COLO668 (cell line): ENCODE data around the gene SALL1.

Source experiments
- DNase-seq: peaks from one replicate; lab custom pipeline; 2025; ENCODE audit not compliant: unreplicated experiment; lab: John Stamatoyannopoulos, UW

Gene SALL1

DNA sequence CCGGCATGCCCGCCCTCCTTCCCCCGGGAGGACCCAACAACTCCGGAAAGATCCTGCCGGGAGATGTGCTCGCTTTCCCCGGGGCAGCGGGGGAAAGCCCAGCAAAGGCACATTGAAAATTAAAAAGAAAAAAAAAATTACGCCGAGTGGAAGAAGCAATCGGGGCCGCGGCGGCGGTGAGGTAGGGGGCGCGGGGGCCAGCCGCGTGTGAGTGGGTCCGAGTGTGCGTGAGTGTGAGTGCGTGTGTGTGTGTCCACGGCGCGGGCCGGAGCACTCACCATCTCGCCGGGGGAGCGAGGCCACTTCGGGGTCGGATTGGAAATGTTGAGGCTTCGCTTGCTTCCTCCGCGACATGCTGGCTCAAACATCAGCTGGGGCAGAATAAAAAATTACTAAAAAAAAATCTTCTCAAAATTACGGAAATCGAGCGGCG is at the start of gene SALL1:
Gene SALL1, minus strand, starts transcription at position 383 of the 433 bp plus-strand sequence. Its CDS starts 29 bp downstream, at position 354.
- DNase-seq = peak; percentile 52

DNA sequence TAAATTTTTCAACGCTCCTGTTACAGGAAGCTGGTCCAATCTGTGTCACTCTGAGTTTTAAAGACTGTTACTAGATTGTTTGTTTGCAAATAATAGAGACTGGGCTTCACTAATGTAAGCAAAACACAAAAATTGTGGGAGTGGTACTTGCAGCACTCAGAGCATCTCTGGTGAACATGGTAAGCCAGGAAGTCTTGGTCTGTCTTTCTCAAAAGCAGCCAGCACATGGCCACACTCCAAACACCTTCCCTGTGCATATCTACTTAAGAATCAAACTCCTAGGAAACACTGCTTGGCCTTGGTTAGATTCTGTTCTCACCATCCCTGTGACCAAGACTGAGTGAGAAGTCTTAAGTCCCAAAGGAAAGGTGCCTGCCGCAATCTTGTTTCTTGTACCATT is 49.7 kb upstream of the SALL1 start:
- DNase-seq = no peak

- no peak for DNase-seq
Observed at GRCh38 chr16:51197953-51198748, 47.1 kb upstream of the SALL1 start.

DNA sequence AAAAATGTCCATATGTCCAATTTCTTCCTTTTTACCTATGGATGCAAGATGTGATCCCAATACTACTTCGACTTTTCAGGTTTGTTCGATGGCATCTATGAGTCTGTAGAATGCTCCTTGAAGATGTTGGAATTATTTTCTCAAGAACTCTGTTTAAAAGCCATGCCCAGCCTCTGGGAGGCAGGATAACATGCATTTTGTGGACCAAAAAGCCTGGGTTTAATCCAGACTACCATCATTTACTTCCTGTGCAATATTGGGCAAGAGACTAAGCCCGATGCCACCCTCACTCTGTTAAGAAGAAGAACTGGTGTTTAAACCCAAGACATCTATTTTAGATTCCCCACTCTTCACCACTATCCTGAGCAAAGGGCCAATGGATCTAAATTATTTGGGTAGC is 42.8 kb upstream of the SALL1 start:
- no peak for DNase-seq

DNA sequence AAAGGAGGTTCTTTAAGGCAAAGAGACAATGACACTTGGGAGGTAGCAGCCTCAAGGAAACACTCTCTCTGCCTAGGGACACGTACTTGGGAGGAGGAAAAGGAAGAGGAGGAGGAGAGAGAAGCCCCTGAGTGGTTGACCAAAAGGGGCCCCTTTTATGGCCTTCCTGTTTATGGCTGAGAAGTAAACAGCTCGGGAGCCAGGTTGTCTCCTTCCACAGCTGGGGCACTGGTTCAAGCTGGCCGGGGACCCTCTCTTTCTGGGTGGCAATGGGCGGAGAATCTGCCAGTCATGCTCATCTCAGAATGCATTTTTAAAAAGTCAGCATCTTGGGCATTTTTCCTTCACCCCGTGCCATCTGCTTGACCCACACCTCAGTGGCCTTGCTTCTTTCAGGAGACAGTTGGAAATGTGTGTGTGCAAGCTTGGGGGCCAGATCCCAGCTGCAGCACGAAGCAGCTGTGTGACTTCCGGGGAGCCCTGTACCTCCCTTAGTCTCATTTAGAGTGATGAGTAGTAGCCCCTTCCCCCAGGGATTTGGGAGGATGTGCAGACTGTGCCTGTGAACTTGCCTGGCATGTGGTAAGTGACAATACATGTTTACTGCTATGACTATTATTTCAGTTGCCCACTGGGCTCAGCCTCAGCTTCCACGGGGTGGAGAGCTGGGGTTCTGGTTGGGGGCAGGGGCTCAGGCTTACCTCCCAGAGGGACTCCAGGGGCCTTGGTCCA is 33.8 kb upstream of the SALL1 start:
- DNase-seq = no peak

DNA sequence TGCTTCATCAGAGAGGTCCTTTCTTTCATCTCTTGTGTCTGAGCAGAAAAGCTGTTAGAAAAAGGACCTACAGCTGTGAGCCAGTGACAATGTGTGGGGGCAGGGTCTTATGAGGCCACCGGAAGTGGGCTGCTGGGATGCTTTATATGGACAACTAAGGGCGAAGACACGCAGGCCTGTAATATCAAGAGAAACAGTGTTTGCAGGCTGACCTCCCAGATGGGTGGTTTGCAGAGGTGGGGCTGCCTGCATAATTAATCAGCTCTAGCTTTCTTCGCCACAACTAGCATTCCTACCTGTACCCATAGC is 30.4 kb upstream of the SALL1 start:
- DNase-seq = no peak

DNA sequence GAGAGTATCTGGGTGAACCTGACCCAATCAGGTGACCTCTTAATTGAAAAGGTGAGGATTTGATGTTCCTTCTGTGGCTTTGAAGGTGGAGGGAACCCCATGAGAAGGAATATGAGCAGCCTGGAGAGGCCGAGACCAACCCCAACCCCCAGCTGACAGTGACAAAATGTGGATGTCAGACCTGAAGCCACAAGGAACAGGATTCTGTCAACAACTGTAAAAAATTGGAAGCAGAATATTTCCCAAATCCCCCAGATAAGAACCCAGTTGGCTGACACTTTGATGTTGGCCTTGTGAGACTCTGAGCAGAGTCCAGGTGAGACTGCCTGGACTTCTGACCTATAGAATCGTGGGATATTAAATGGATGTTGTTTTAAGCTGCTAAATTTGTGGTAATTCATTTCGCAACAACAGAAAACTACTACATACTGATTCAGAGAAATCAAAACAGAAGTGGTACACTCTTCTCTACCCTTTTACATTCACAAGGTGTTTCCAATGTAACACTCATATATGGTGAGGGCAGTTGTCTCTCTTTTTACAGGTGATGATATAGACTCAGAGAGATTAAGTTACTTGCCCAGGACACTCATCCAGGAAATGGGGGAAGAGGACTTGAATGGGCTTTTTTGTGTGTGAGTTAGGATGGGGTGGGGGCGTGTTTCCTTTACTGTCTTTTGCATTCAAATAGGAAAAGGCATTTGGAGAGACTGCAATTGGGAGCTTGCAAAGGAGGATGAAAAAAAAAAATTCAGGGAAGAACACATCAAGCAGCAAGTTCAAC is 29.8 kb upstream of the SALL1 start:
- no peak for DNase-seq

GRCh38 chr16:51175081-51175480 is 24.0 kb upstream of the SALL1 start:
- no peak for DNase-seq

GRCh38 chr16:51172368-51172767 is 21.3 kb upstream of the SALL1 start:
- DNase-seq = peak; percentile 48

- no peak for DNase-seq
Observed at GRCh38 chr16:51168755-51169154, 17.7 kb upstream of the SALL1 start.

DNA sequence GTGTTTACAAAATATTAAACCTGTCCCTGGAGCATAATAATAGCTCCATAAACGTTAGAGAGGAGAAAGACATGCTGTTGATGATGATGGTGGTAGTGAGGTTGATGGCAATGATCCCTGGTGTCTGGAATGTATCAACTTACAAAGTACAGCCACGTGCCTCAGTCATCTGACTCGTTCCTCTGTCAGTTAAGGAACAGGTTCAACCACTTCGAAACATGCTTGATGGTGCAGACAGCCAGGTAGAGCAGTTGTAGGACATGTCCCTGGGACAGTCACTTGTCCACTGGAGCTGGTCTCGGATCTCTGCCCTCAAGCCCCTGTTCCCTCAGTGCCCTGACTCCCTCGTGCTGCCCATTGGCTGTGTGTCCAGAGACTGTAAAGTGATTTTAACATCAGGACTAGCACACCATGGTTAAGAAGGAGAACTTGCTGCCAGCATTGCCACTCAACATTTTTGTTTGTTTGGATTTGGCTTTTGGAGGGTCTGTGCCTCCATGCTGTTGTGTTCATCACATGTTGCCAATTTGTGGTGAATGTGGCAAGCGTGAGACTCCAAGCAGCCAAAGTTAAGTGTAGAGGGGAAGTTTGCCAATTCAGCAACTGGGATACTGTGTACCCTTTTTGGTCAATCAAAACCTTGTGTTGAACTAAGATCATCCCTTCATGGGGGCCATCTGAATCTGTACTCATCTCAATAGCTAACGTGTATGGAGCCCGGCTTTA is 16.3 kb upstream of the SALL1 start:
- DNase-seq = peak; percentile 13

GRCh38 chr16:51166541-51166940 is 15.5 kb upstream of the SALL1 start:
- DNase-seq = no peak

DNA sequence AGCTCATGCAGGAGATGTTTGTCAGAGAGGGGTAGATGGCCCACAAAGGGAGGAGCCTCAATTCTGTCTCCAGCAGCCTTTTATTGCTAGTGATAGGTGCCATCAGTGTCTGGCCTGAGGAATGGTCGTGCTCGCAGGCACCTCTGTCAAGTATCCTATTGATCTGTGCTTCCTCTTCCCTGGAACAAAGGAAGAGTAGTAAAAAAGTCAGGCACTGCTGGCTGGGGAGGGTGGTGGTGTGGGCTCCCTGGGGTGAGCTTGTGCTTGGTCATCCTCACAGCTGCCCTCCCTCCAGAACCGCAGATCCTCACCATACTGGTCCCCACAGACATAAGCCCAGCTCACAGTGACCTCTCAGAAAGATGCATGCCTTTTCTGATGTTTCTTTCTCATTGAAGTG is 15.0 kb upstream of the SALL1 start:
- DNase-seq = peak; percentile 15

GRCh38 chr16:51165043-51165442 is 14.0 kb upstream of the SALL1 start:
- no peak for DNase-seq

DNA sequence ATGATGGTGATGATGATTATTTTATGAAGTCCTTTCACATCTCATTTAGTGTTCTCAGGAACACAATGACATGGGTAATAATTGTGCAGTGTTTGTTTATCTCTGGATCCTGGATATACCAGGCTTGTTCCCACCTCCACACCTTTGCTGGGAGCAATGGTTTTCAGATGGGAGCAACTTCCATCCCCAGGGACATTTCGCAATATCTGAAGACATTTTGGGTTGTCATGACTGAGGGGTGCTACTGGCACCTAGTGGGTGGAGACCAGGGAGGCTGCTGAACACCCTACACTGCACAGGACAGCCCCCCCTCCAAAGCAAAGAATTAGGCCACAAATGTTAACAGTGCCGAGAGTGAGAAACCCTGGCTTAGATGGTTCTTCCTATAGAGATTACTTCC is 13.5 kb upstream of the SALL1 start:
- DNase-seq = no peak

- no peak for DNase-seq
Observed at GRCh38 chr16:51163894-51164566, 13.0 kb upstream of the SALL1 start.

DNA sequence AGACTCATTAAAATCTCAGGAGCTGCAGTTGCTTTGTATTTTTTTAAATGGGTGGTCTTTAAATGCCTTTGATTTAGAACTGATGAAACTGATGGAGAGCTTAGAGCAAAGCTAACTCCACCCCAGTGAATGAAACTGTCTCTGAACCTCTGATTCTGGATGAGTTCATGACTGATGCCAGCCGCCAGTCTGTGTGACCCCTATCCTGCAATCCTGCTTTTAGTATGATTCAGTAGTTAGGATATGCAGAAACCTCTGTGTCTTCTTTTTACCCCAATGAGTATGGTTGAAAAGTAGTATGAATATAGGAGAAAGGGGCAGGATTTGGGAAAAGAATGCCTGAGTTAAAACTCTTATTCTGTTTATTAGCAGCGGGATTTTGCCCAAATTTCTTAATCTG is 12.3 kb upstream of the SALL1 start:
- DNase-seq = no peak

DNA sequence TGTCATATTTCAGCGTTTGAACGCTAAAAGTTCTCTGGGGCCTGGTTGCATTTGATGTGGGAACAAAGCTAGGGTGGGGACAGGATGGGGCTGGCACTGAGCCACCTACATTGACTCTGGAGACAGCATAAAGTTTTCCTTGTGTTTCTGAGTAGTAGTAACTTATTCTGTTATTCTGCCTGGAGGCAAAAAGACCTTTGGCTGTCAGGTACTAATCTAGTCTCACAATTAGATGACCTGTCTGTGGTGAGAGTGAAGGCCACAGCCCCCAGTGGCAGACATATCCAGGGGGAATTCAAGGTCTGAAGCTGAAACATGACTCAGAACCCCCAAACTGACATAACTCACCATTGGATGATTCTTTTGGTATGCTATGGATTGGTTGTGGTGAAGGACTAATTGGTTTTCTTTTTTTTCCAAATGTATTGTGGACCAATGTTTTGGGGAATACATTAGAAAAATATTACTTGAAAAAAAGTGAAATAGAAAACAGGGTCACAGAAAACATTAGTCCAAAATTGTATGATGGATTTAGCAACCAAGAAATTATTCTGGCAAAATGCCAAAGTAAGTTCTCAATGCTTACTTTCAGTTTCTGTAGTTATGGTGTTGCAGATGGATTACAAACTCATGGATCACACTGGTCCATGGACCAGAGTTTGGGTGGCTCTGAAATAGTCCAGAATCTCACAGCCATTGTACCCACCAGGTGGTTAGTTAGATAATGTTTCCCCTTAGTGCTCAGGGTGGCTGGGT is 10.5 kb upstream of the SALL1 start:
- no peak for DNase-seq

DNA sequence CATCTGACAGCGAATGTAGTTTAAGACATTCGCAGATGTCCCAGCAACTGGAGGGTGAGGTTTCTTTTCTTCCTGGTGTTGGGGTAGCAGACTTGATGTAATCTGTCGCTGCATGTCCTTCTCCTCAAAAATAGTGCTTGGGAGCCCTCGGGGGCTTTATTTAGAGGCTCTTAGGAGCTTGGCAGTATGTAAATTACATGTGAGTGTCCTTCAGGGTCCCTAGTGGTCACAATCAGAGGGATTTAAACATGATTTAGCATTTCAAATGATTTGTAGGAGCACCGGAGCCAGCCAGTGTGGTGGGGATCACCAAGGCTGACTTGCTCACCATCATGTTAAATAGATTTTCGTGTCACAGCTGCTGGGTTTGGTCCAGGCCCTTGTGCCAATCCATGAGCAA is 8.8 kb upstream of the SALL1 start:
- no peak for DNase-seq

GRCh38 chr16:51159296-51159695 is 8.2 kb upstream of the SALL1 start:
- DNase-seq = no peak
